ENCODE results near the gene MAU2. TPM values are rescaled to one million over a fixed set of nuclear protein-coding genes. Genes with fewer than 3 reads are reported as not detected.

Gene MAU2
- polyA plus RNA-seq, 1 donor from 2014 or later: 24.5 TPM

DNA sequence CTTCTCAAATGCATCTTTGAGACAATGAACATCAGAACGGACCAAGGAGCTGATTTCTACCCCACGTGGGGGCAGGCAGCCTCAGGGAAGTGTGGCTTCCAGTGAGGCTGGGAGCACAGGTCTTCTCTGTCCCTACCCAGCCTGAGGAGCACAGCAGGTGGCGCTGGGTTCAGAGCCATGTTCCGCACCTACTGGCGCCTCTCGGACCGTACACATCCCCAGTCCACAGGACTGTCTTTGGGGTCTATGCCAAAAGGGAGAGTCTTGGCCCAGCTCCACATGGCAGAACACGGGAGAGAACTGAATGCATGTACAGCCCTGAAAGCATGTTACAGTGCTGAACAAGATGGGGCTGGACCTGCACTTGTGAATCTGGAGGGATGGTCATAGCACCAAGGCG lies 22.9 kb upstream of the MAU2 start:
- Mint-ChIP-seq H3K4me3 (no peak overlapping the region), H3K4me1 (no peaks in the 10 kb centered on the region), H3K27me3 (no peaks in the 10 kb centered on the region), H3K9me3 (no peaks in the 10 kb centered on the region), H3K36me3 (peaks cover 11% of the 10 kb centered on the region), H3K27ac (no peak overlapping the region)

DNA sequence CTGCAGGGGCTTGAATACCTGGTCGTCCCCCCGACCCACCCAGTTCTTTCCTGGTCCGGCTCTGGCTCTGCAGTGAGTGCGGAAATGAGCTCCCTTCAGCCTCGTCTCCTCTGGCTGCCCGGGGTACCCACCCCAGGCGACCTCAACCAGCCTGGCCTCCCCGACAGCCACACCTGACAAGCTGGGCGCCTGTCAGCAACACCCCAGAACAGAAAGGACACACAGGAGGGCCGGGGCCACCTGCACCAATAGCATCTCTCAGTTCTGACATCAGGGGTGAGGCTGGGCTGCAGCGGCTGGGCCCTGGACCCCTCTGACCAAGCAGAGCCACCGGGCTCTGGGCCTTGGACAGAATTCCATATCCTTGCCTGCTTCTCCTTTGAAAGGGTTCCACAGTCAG lies 20.0 kb upstream of the MAU2 start:
- Mint-ChIP-seq H3K36me3 (peaks cover 1% of the 10 kb centered on the region), H3K4me1 (no peaks in the 10 kb centered on the region), H3K4me3 (no peak overlapping the region), H3K9me3 (no peaks in the 10 kb centered on the region), H3K27ac (no peak overlapping the region), H3K27me3 (no peaks in the 10 kb centered on the region)

DNA sequence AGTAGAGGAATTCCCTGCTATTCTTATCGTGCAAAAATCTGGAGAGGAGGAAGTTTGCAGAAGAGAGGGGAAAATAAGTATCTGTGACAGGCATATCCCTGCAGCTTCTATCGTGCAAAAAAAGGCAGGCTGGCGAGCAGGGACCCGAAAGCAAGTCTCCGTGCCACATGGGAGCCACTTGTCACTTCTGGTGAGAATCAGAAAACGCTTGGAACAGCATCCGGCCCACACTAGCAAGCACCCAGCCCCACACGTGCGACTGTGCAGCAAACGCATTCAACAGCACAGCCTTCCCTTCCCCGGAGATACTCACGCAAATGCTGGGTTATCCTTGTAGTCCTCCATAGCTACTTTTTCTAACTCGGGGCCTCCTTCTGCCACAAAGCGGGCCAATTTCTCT lies 17.2 kb upstream of the MAU2 start:
- Mint-ChIP-seq H3K9me3 (no peaks in the 10 kb centered on the region), H3K27ac (no peak overlapping the region), H3K36me3 (no peaks in the 10 kb centered on the region), H3K27me3 (no peaks in the 10 kb centered on the region), H3K4me1 (peaks cover 0 to 2% (median 0%) of the 10 kb centered on the region in 3 donors), H3K4me3 (no peak overlapping the region)

DNA sequence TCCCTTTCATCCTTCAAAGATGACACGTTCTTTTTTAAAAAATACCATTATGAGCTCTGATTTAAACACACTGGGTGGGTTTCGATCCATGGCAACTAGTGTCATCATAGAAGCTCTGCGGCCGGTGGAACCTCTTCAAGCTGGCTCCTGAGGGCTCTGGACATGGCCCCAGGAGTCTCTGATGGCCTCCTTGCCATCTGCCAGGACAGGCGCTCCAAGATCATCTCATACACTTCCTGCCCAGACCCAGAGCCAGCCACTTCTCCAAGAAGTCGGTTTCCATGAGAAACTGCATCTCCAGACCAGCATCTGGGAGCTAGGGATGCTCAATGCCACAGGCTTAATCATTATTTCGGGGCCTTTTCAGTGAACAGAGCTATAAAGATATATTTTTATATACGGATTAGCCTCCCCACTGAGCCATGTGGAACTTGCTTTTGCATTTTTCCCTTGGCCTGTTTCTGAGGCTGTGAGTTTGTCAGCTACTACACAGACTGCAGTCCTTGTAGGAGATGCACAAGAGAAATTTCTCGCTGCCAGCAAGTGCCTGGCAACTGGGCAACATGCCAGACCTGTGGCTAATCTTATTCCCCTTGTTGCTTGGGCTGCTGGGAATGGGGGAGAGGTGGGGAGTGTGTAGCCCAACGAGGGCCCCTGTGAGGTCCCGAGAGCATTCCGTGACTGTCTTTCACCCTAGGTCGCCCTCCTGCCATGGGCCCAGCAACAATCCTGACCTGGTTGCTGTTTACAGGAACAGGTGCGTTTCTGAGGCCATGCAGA lies 16.3 kb upstream of the MAU2 start:
- no peaks in the 10 kb centered on the region for H3K9me3 Mint-ChIP-seq
- no peak overlapping the region for H3K4me3 Mint-ChIP-seq
- no peaks in the 10 kb centered on the region for H3K36me3 Mint-ChIP-seq
- H3K27me3 Mint-ChIP-seq: no peaks in the 10 kb centered on the region
- H3K27ac Mint-ChIP-seq: no peak overlapping the region
- peaks cover 0 to 2% (median 0%) of the 10 kb centered on the region in 3 donors for H3K4me1 Mint-ChIP-seq

DNA sequence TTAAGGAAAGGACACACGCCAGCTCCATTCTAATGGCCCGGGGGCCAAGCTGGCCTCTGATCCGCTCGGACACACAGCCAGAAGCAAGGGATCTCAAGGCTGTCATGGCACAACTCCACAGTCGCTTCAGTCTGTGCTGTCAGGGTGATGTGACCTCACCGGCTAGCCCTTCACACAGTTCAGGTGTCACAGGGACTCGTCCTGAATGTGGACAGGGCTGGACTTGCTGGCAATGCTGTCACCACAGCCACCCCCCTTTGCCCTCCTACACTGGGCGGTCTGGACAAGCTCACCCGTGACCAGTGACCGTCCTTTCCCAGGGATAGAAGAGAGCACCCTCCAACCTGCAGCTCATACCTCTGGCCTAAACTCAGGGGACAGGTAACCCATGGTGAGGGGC lies 15.6 kb upstream of the MAU2 start:
- no peaks in the 10 kb centered on the region for H3K27me3 Mint-ChIP-seq
- no peak overlapping the region for H3K27ac Mint-ChIP-seq
- no peaks in the 10 kb centered on the region for H3K9me3 Mint-ChIP-seq
- H3K4me3 Mint-ChIP-seq: no peak overlapping the region
- peaks cover 0 to 2% (median 0%) of the 10 kb centered on the region in 3 donors for H3K4me1 Mint-ChIP-seq
- no peaks in the 10 kb centered on the region for H3K36me3 Mint-ChIP-seq

DNA sequence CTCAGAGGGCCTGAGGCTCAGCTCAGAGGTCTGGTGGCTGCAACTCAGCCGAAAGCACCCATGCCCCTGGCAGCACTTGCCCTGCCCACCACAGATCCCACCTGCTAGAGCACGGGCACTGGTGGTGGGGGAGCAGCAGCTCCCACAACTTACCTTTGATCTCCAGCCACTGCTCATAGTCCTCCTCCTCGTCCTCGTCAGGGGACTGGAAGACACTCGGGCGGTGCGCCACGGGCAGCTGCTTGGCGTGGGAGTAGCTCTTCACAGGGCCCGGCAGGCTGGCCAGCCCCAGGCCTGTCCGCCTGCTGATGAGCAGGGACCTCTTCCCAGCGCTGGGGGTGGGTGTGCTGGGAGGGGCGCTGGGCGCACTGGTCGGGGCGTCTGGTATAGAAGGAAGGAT lies 14.9 kb upstream of the MAU2 start:
- no peaks in the 10 kb centered on the region for H3K9me3 Mint-ChIP-seq
- no peak overlapping the region for H3K27ac Mint-ChIP-seq
- H3K27me3 Mint-ChIP-seq: no peaks in the 10 kb centered on the region
- no peak overlapping the region for H3K4me3 Mint-ChIP-seq
- no peaks in the 10 kb centered on the region for H3K36me3 Mint-ChIP-seq
- peaks cover 0 to 2% (median 0%) of the 10 kb centered on the region in 3 donors for H3K4me1 Mint-ChIP-seq

DNA sequence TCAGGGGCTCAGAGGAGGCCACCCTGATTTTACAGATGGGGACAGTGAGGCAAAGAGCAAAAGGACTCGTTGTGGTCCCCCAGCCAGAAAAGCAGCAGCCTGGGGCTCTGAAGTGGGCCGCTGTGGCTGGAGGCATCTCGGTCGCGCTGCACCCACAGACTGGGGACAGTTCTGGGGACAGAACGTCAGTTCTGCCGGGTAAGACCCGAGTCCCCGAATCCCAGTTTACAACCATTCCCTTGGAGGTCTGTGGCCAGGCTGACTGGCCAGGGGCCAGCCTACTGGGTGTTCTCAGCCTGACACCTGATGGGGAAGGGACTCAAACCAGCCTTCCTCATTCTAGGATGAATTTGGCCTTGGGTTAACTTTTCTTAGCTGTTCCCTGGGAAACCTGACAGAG lies 14.4 kb upstream of the MAU2 start:
- no peaks in the 10 kb centered on the region for H3K9me3 Mint-ChIP-seq
- H3K4me3 Mint-ChIP-seq: no peak overlapping the region
- H3K27ac Mint-ChIP-seq: no peak overlapping the region
- no peaks in the 10 kb centered on the region for H3K36me3 Mint-ChIP-seq
- no peaks in the 10 kb centered on the region for H3K27me3 Mint-ChIP-seq
- H3K4me1 Mint-ChIP-seq: peaks cover 0 to 2% (median 0%) of the 10 kb centered on the region in 3 donors

DNA sequence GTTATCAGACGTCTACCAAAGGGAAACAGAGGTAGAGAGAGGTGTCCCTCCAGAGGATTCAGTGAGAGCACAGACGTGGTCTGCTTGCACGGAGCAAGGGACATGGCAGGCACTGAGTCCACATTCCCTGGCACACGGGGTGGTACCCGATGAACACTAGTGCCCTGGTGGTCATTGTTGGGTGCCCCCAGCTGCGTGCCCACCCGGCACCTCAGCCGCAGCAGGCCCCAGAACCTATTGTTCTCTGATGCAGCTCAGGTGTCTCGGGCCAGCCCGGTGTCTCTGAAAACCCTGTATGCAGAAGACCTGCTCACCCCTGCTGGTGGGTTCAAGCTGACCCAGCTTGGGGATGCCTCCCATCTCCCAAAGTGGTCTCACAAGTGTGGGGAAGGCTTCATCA lies 12.3 kb upstream of the MAU2 start:
- Mint-ChIP-seq H3K36me3 (no peaks in the 10 kb centered on the region), H3K4me3 (no peak overlapping the region), H3K9me3 (no peaks in the 10 kb centered on the region), H3K4me1 (peaks cover 0 to 2% (median 0%) of the 10 kb centered on the region in 3 donors), H3K27me3 (no peaks in the 10 kb centered on the region), H3K27ac (no peak overlapping the region)

DNA sequence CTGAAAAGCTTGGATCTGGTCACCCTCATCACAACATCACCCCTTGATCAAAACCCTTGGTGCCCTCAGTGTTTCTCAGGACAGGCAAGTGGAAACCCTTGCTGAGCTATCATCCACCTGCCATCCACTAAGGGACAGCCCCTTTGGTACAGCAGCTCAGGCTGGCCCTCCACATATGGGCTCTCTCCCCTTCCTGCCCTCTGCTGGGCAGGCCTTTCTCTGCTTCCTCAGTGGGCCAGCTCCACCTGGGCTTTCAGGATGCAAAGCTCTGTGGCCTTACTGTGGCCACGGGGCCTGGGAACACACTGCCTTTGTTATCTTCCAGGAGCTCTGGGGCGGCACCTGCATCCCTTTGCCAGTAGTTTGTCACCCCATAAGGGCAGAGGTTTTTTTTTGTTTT lies 5.2 kb upstream of the MAU2 start:
- Mint-ChIP-seq H3K4me1 (peaks cover 6 to 11% (median 8%) of the 10 kb centered on the region in 3 donors), H3K27ac (no peak overlapping the region), H3K9me3 (no peaks in the 10 kb centered on the region), H3K27me3 (no peaks in the 10 kb centered on the region), H3K4me3 (peak overlapping the region in 1 of 4 donors; percentile 26), H3K36me3 (peaks cover 2% of the 10 kb centered on the region)

DNA sequence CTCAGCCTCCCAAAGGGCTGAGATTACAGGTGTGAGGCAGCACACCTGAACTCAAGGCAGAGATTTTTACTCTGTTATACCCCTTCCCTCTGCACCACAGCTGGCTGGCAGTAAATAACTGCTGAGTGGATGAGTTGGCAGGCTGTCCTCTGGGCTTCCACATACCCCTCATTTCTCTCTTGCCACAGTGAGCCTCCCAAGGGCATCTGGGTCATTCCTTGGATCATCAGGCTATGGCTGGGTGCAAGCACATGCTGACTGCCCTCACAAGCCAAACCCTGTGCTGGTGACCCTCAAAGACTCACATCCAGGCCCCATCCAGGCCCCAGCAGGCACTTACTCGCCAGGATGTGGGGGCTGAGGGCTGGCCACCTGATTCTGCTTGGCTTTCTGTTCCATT lies 4.5 kb upstream of the MAU2 start:
- H3K36me3 Mint-ChIP-seq: peaks cover 2% of the 10 kb centered on the region
- no peak overlapping the region for H3K27ac Mint-ChIP-seq
- peak overlapping the region in 1 of 4 donors; percentile 26 for H3K4me3 Mint-ChIP-seq

DNA sequence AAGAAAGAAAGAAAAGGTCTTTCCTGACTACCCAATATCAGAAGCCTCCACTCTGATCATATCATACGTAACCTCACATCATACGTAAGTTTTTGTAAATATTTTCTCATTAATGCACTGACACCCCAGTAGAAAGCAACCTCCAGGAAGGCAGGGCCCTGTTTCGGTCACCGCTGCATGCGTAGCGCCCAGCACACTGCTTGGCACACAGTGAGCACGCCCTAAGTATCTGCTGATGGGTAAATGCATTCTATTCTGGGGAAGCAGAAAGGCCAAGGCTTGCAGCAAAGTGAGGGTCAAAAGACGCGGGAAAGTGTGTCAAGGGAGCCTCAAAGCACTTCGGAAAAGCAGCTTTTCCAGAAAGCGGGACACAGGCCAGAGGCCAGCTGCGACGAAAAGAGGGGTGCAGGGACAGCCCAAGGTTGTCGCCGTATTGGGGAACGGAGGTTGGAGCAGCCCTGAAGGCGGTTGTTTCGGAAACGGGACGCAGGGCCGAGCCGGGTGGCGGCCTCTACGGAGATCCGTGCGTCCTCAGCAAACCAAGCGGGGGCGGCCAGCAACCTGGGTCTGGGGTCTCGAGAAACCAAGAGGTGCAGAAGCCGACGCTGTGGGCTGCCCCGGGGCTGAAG lies 783 bp upstream of the MAU2 start:
- peaks cover 16 to 24% (median 19%) of the 10 kb centered on the region in 3 donors for H3K4me1 Mint-ChIP-seq
- no peaks in the 10 kb centered on the region for H3K9me3 Mint-ChIP-seq
- no peaks in the 10 kb centered on the region for H3K27me3 Mint-ChIP-seq
- H3K27ac Mint-ChIP-seq: peak overlapping the region; percentile 87 to 100 (median 99)
- H3K36me3 Mint-ChIP-seq: peaks cover 4% of the 10 kb centered on the region
- H3K4me3 Mint-ChIP-seq: peak overlapping the region; percentile 92 to 100 (median 100)

More for the DNA sequence above, 4.5 kb upstream of the MAU2 start:
- H3K27me3 Mint-ChIP-seq: no peaks in the 10 kb centered on the region
- H3K9me3 Mint-ChIP-seq: no peaks in the 10 kb centered on the region
- H3K4me1 Mint-ChIP-seq: peaks cover 6 to 11% (median 8%) of the 10 kb centered on the region in 3 donors

DNA sequence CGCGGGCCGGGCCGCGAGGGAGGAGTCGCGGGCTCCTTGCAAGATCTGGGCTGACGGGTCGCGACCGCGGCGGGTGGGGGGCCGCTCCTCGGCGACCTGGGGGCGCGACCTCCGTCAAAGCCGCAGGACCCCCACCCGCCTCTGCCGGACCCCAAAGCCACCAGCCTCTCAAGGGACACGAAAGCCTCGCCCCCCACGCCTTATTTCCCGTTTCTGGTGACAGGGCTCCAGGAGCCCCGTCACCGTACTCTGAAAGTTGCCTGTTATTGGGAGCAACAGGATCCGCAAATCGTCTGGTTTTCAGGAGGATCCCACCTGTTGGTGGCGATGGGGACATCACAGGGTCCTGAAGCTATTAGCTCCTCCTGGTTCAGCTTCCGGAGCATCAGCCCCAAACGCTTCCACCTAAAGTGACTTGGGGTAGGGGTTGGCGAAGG lies 530 bp downstream of the MAU2 start:
- Mint-ChIP-seq H3K9me3 (no peaks in the 10 kb centered on the region), H3K4me1 (peaks cover 21 to 27% (median 21%) of the 10 kb centered on the region in 3 donors), H3K27me3 (no peaks in the 10 kb centered on the region), H3K27ac (peak overlapping the region; percentile 87 to 100 (median 99)), H3K4me3 (peak overlapping the region; percentile 92 to 100 (median 100)), H3K36me3 (peaks cover 4% of the 10 kb centered on the region)

DNA sequence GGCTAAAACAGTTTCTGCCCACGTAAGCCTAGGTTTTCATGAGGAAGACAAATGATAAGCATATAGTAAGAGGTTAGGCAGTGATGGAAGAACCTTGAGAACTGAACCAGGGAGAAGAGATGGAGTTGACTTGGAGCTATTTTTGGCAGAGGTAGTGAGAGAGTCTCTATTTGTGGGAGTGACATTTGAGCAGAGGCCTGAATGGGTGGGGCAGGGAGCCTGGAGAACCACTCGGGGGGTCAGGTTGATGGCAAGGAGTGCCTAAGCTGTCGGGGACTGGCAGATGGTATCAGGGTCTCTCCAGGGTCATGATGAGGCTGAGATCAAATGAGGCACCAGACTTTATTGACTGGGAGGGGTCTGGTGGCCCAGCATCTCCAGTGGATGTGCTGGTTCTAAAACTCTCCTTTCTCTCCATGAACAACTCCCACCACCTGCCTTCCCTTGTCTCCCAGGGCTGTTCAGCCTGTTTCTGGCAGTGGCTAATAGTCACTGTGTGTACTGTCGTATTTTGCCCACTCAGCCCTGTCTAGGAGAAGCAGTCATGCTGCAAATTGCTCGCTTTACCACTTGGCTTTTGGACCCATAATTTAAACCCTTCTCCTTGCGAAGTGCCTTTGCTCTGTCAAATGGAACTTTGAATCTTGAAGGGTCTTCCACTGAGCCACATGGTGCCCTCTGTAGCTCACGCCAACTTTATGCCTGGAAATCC lies 3.6 kb downstream of the MAU2 start:
- Mint-ChIP-seq H3K9me3 (no peaks in the 10 kb centered on the region), H3K4me1 (peaks cover 29 to 36% (median 30%) of the 10 kb centered on the region in 3 donors), H3K4me3 (peak overlapping the region; percentile 49 to 88 (median 64)), H3K27me3 (no peaks in the 10 kb centered on the region), H3K27ac (peak overlapping the region in 2 of 3 donors; percentile 3 to 71), H3K36me3 (peaks cover 6% of the 10 kb centered on the region)

DNA sequence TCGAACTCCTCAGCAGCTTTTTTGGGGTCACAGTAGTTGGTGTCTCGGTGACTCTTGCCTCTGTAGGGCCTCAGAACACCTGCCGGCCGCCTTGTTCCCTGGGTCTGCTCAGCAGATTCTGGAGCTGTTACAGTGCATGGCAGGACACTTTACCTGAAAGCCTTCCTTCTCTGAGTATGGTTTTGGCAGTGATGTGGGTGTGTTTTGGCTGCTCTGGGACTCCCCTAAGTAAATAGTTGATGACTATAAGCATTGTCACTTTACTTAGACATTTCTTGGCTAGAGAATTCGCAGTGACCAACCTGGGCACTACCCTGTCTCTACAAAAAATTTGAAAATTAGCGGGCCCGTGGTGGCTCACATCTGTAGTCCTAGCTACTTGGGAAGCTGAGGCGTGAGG lies 7.0 kb downstream of the MAU2 start:
- no peaks in the 10 kb centered on the region for H3K27me3 Mint-ChIP-seq
- H3K27ac Mint-ChIP-seq: peak overlapping the region in 1 of 3 donors; percentile 39
- peaks cover 25 to 35% (median 26%) of the 10 kb centered on the region in 3 donors for H3K4me1 Mint-ChIP-seq
- no peak overlapping the region for H3K4me3 Mint-ChIP-seq
- H3K36me3 Mint-ChIP-seq: peaks cover 6% of the 10 kb centered on the region
- no peaks in the 10 kb centered on the region for H3K9me3 Mint-ChIP-seq

DNA sequence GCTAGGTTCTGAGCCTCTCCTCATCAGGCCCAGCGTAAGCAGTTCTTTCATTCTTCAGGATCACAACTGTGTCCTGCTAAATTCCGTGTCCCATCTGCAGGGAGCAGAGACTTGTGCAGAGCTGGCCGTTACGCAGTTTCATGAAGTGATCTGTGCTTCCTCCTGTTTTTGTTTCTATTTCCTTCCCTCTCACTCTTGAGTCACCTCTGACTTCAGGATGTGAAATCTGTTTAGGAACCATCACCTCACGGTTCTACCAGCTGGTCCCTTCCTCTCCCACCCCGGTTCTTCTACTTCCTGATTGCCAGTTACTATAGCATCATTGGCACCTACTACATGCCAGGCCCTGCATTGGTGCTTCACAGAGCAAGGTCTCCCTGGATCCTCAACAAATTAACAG lies 8.5 kb downstream of the MAU2 start:
- Mint-ChIP-seq H3K9me3 (no peaks in the 10 kb centered on the region), H3K27me3 (no peaks in the 10 kb centered on the region), H3K27ac (peak overlapping the region in 2 of 3 donors; percentile 50 to 78), H3K4me3 (peak overlapping the region in 2 of 4 donors; percentile 46 to 50), H3K36me3 (peaks cover 6% of the 10 kb centered on the region), H3K4me1 (peaks cover 22 to 30% (median 23%) of the 10 kb centered on the region in 3 donors)
